Endodermal cell (in vitro differentiated cells): ENCODE results near the gene MADD. TPM values are rescaled to one million over a fixed set of nuclear protein-coding genes. Genes with fewer than 3 reads are reported as not detected.

ENCODE experiments used
- DNase-seq: peaks from one replicate; pipeline ENCODE4 v3.0.0-alpha.2; 2017
- H3K27ac ChIP-seq: 2 replicates; pipeline ENCODE4 v1.5.1; 2013; ENCODE audit warnings: mild to moderate bottlenecking, low read depth, low read length, moderate library complexity
- H3K27me3 ChIP-seq: 2 replicates; pipeline ENCODE4 v1.6.1; 2013; ENCODE audit warnings: mild to moderate bottlenecking, low read length, moderate library complexity; ENCODE audit not compliant: insufficient read depth, control insufficient read depth, poor library complexity, severe bottlenecking
- H3K36me3 ChIP-seq: 2 replicates; pipeline ENCODE4 v1.7.0; 2013; ENCODE audit warnings: mild to moderate bottlenecking, low read length, moderate library complexity; ENCODE audit not compliant: control insufficient read depth, insufficient read depth
- H3K4me1 ChIP-seq: one replicate; pipeline ENCODE4 v1.7.0; 2013; ENCODE audit warnings: low read length; ENCODE audit not compliant: control insufficient read depth, insufficient read depth
- H3K4me3 ChIP-seq: 2 replicates; pipeline ENCODE4 v1.5.1; 2013; ENCODE audit warnings: mild to moderate bottlenecking, low read length, moderate library complexity
- H3K9ac ChIP-seq: 2 replicates; pipeline ENCODE4 v1.6.1; 2013; ENCODE audit warnings: mild to moderate bottlenecking, low read length, moderate library complexity; ENCODE audit not compliant: poor library complexity, severe bottlenecking; ENCODE audit errors: extremely low read depth
- H3K9me3 ChIP-seq: 2 replicates; pipeline ENCODE4 v1.6.1; 2013; ENCODE audit warnings: mild to moderate bottlenecking, low read length, moderate library complexity; ENCODE audit not compliant: control insufficient read depth
- H3K27ac Mint-ChIP-seq: 2 replicates; pipeline ENCODE4 v1.8.0; 2020; ENCODE audit warnings: mixed read lengths
- H3K27me3 Mint-ChIP-seq: 2 replicates; pipeline ENCODE4 v1.8.0; 2021; ENCODE audit warnings: mild to moderate bottlenecking, mixed read lengths; ENCODE audit not compliant: insufficient read depth
- H3K36me3 Mint-ChIP-seq: 2 replicates; pipeline ENCODE4 v1.8.0; 2020; ENCODE audit warnings: low read depth, mixed read lengths
- H3K4me1 Mint-ChIP-seq: 2 replicates; pipeline ENCODE4 v1.8.0; 2020; ENCODE audit warnings: mixed read lengths
- H3K4me3 Mint-ChIP-seq: 2 replicates; pipeline ENCODE4 v1.8.0; 2020; ENCODE audit warnings: mild to moderate bottlenecking, moderate library complexity, mixed read lengths
- H3K9me3 Mint-ChIP-seq: 2 replicates; pipeline ENCODE4 v1.8.0; 2020; ENCODE audit warnings: mild to moderate bottlenecking, mixed read lengths
- WGBS, 2 experiments: methylation state at CpG; one replicate each; pipeline versions ENCODE4 v1.1.5 to v1.1.7; 2013; ENCODE audit warnings: missing lambda C conversion rate in 2 of 2, mixed read lengths in 1 of 2; ENCODE audit not compliant: insufficient coverage in 1 of 2, insufficient read length in 1 of 2; 5-methylcytosine and 5-hydroxymethylcytosine counted together
- total RNA-seq, 2 donors: library from RNA; stranded (reverse); fragmentation: NEBNext Ultra II Directional in 1 of 2; extraction: Animal tissue kit (Norgen Biotek cat#: 25700) in 1 of 2; gene quantifications; 2 replicates in 1 of 2; 3 replicates in 1 of 2; pipeline ENCODE4 v1.2.1, GENCODE V29; 2021
- TF ChIP-seq, protein P1 (sequence below): fragments of 200-600 bp; sonication (generic); conservative IDR thresholded peaks from 2 replicates; pipeline ENCODE4 v1.5.0; 2021; ENCODE audit warnings: antibody characterized with exemption, mild to moderate bottlenecking

Gene MADD
- total RNA-seq, 2 donors from 2014 or later, result 30.2 to 36.0 TPM

DNA sequence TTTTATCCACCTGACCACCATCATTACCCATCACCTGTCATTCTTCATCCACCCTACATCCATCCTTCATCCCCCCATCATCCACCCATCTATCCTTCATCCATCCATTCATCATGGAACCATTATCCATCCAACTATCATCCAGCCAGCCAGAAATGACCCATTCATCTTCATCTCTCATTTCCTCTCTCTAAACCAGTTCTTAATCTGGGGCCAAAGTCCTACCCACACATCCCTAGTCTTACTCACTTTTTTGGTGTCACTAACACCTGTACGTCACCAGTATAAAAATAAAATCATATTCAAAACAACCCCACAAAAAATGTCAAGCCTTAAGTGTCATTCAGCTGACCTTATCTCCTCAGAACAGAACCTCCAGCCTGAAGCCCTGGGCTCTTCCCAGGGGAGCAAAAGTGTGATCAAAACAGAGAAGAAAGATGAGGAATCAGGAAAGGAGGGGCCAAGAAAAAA, 96.1 kb downstream of the MADD start:
- Mint-ChIP-seq H3K4me3 (no peak overlapping the region), H3K27ac (no peak overlapping the region), H3K4me1 (no peaks in the 10 kb centered on the region), H3K9me3 (no peaks in the 10 kb centered on the region), H3K36me3 (no peaks in the 10 kb centered on the region), H3K27me3 (peaks cover 2% of the 10 kb centered on the region)
- Histone ChIP-seq H3K4me3 (no peak overlapping the region), H3K36me3 (no peaks in the 10 kb centered on the region), H3K9me3 (no peaks in the 10 kb centered on the region), H3K4me1 (no peaks in the 10 kb centered on the region), H3K9ac (no peak overlapping the region), H3K27me3 (no peaks in the 10 kb centered on the region), H3K27ac (no peak overlapping the region)
- TF ChIP-seq, protein P1, sequence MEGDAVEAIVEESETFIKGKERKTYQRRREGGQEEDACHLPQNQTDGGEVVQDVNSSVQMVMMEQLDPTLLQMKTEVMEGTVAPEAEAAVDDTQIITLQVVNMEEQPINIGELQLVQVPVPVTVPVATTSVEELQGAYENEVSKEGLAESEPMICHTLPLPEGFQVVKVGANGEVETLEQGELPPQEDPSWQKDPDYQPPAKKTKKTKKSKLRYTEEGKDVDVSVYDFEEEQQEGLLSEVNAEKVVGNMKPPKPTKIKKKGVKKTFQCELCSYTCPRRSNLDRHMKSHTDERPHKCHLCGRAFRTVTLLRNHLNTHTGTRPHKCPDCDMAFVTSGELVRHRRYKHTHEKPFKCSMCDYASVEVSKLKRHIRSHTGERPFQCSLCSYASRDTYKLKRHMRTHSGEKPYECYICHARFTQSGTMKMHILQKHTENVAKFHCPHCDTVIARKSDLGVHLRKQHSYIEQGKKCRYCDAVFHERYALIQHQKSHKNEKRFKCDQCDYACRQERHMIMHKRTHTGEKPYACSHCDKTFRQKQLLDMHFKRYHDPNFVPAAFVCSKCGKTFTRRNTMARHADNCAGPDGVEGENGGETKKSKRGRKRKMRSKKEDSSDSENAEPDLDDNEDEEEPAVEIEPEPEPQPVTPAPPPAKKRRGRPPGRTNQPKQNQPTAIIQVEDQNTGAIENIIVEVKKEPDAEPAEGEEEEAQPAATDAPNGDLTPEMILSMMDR, result no peak
- DNase-seq, result no peak
- 95 to 100% methylated on average over 1 of the region's 1 CpG for WGBS, 2 experiments

DNA sequence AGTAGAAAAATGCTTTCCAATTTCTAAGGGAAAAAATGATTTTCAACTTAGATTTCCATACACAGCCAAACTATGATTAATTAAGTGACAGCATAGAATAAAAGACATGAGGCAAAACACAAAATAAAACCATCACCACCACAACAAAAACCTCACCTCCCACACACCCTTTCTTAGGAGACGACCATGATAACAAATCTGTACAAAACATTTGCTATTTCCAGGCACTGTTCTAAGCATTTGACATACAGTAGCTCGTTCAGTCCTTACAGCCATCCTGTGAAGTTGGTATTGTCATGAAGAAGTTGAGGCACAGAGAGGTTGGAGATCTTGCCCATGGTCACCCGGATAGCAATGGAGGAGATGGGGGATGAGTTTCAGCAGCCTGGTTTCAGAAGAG, 99.7 kb downstream of the MADD start:
- WGBS, 2 experiments, result 72 to 90% methylated on average over 3 of the region's 3 CpGs
- no peaks in the 10 kb centered on the region for H3K9me3 Mint-ChIP-seq

DNA sequence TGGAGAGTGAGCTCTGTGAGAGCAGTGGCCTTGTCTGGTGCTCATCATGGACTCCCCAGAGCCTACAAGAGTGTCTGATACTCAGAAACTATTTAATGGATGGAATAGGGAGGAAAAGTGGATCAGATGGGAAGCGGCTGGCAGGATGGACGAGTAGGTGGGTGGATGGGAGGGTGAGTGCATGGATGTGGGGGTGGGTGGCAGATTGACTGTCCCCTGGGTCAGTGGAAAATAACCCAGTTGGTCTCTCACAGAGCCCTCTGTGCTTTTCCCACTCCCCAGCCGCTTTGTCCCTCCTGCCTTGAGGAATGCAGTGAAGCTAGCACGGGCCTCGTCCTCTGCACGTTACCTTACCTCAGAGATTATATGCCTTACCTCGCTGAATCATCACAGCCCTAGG, 102.5 kb downstream of the MADD start:
- WGBS, 2 experiments, result 74 to 84% methylated on average over 4 to 7 of the region's 7 CpGs
- Mint-ChIP-seq H3K4me1 (no peaks in the 10 kb centered on the region), H3K9me3 (no peaks in the 10 kb centered on the region), H3K27me3 (peaks cover 2% of the 10 kb centered on the region), H3K4me3 (no peak overlapping the region), H3K36me3 (no peaks in the 10 kb centered on the region), H3K27ac (no peak overlapping the region)
- Histone ChIP-seq H3K36me3 (no peaks in the 10 kb centered on the region), H3K9me3 (no peaks in the 10 kb centered on the region), H3K4me3 (no peak overlapping the region), H3K27ac (no peak overlapping the region), H3K4me1 (no peaks in the 10 kb centered on the region), H3K27me3 (no peaks in the 10 kb centered on the region), H3K9ac (no peak overlapping the region)
- no peak for DNase-seq
- TF ChIP-seq, protein P1, result no peak

More for the DNA sequence above, 99.7 kb downstream of the MADD start:
- Histone ChIP-seq H3K9me3 (no peaks in the 10 kb centered on the region), H3K4me3 (no peak overlapping the region), H3K4me1 (no peaks in the 10 kb centered on the region), H3K9ac (no peak overlapping the region), H3K27me3 (no peaks in the 10 kb centered on the region), H3K36me3 (no peaks in the 10 kb centered on the region), H3K27ac (no peak overlapping the region)
- H3K27me3 Mint-ChIP-seq, result peaks cover 2% of the 10 kb centered on the region
- TF ChIP-seq, protein P1, result no peak
- H3K4me1 Mint-ChIP-seq, result no peaks in the 10 kb centered on the region
- no peak overlapping the region for H3K27ac Mint-ChIP-seq
- no peaks in the 10 kb centered on the region for H3K36me3 Mint-ChIP-seq
- no peak for DNase-seq
- H3K4me3 Mint-ChIP-seq, result no peak overlapping the region
